HG02885 (cell line): Measurements from ENCODE around the gene MFF.
"Not testable (repeated sequence)": the region's sequence is repeated elsewhere in the genome, so short reads cannot be mapped to it uniquely, and the experiment has no call there.

Experiments
- ATAC-seq: cut with Tn5 transposase; IDR thresholded peaks from one replicate; pipeline ENCODE4 v1.9.1; 2021; ENCODE audit warnings: mild to moderate bottlenecking; ENCODE audit not compliant: unreplicated experiment, poor library complexity

Gene MFF

DNA sequence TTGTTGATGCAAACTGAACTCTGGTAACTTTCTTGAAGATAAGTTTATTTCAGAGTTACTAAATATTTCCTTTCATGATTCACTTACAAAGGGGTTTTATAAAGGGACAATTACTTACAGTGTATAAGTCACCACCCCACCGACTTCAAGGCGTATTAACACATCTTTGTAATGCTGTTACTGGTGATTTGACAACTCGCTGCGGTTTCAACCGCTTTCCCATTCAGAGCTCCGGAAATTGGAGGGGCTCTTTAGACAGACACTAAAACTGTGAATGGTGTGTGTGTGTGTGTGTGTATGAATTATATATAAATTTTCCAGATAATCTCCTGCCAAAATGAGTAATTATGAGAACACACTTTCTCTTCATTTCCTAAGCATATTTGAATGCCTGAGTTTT lies 49.1 kb downstream of the MFF start:
- ATAC-seq: peak; percentile 81

DNA sequence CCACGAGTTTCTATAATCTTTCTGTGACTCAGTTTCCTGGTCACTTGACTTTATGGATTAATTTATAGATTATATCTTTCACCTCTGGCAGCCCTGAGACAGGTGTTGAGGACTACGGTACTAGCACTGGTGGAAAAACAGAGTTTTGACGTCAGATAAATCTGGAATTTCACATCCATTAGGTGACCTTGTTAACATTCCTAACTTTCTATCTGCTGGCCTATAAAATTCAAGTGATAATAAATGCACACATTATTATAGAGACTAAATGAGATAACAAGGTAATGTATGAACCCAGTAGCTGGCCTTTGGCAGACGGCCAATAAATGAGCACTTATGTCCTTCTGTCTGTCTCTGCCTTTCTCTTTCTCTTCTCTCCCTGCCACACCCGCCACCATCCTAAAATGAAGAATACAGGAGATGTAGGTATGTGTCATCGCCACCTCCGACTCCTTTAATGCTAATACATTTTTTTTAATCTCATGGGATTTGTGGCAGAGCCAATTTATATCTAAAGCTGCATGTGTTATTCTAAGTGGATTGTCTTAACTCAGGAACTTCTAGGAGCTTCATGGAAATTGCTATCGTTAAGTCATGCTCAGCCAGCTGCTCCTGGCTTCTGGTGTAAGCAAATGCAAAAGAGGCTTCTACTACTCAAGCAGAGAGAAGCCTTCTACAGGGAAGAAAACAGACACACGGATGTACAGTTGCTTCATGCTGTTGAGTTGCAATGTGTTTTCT lies 51.8 kb downstream of the MFF start:
- ATAC-seq: no peak

DNA sequence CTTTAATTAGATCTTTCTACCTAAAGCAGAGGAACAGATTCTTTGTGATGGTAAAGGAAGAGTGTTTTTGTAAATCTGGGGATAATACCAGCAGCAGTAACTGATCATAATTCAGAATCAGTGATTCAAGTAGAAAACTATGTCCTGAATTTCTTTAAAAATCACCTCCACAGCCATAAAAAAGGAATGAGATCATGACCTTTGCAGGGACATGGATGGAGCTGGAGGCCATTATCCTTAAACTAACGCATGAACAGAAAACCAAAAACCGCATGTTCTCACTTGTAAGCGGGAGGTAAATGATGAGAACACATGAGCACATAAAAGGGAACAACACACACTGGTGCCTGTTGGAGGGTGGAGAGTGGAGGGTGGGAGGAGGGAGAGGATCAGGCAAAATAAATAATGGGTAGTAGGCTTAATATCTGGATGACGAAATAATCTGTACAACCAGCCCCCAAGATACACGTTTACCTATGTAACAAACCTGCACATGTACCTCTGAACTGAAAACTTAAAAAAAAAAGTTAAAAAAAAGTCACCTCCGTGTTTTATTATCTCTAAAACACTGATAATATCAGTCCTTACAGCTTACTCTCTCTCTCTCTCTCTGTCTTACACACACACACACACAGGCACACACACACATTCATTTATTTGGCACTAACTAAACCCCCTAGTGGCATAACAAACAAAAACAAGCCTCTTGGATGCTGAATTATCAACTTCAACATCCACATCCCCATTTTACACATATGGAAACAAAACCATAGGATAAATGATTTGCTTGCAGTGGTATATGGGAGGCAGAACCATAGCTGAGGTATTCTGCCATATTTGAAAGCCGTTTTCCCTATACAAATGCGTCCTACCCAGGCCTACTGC lies 52.7 kb downstream of the MFF start:
- no peak for ATAC-seq

DNA sequence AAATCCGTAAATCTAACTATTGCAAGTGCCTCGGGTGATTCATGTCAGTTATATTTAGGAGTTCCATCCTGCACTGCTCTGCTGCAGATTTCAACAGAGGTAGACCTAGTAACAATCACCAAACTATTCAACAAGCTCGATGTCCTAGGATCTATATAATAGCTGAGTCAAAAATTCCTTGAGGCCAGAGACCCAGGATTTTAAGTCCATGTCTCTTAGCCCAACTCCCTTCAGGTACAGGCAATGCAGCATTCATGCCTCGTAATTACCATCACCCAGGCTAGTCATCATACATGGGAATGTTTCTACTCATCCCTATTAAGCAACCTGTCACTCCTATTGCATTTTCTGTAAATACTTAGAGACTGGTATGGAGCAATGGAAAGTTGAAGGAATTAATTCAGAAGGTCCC lies 53.3 kb downstream of the MFF start:
- no peak for ATAC-seq

DNA sequence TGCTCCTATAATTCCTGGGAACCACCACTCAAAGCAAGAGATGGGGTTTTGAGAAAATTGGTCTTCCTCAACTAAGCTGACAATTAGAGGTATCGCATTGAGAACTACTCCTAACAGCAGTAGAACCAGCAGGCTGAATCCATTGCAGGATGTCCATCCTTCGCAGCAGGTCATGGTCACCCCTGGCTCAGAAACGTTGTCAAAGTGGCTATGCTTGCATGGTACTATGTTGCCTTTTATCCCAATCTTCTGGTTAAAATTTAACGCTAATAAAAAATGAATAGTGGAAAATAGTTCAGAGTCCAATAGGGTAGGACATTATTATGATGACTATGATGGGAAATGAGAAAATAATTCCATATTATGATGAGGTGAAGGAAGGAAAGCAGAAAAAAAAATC lies 54.0 kb downstream of the MFF start, which contains the start of gene TM4SF20:
TM4SF20 (minus strand) TSS at position 212 of the 400 bp plus-strand sequence; CDS start at position 174, 38 bp downstream.
- ATAC-seq: no peak

DNA sequence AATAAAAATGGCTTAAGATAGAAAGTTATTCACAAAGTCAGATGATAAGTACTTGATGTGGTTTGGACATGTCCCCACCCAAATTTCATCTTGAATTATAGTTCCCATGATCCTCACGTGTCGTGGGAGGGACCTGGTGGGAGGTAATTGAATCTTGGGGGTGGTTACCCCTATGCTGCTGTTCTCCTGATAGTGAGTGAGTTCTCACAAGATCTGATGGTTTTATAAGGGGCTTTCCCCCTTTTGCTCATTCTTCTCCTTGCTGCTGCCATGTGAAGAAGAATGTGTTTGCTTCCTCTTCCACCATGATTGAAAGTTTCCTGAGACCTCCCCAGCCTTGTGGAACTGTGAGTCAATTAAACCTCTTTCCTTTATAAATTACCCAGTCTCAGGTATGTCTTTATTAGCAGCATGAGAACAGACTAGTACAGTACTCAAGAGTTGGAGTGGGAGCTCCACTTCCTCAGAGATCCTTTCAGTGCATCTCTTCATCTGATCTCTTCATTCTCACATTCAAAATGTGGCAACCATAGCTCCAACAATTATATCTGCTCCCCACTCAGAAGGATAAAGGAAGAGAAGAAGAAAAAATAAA lies 57.3 kb downstream of the MFF start:
- not testable (repeated sequence) for ATAC-seq

DNA sequence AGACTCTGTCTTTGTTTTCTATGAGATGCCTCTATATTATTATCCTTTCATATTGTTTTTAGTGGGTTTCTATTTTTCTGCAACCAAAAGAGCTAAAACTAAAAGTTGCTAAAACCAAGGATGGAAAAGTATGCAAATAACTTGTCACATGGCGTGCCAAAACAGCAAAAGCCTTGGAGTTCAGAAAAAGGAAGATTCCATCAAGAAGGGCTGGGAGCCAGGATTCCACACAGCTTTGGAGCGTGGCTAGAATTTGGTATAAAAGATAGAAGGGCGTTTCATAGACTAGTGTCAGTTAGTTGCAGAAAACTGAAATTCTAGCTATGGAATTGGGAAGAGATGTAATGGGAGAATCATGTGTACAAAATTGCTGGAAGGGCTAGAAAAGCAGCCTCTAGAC lies 58.6 kb downstream of the MFF start:
- ATAC-seq: no peak

DNA sequence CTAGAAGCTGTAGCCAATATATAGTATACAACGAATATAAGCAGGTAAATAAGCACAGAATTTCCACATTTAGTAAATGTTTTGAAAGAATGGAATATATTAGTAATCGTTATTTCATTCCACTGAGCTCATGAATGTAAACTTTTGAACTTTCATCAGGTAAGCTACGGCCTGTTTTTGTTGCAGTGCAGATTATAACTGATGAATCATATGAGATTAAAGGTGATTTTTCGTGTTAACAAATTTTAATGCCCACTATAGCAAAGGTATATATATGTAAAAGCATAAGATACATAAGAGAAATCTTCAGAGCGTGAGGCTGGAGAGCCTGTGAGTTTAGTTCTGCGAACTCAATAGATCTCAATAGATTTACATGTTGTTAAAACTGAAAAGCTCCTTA lies 61.6 kb downstream of the MFF start:
- no peak for ATAC-seq

DNA sequence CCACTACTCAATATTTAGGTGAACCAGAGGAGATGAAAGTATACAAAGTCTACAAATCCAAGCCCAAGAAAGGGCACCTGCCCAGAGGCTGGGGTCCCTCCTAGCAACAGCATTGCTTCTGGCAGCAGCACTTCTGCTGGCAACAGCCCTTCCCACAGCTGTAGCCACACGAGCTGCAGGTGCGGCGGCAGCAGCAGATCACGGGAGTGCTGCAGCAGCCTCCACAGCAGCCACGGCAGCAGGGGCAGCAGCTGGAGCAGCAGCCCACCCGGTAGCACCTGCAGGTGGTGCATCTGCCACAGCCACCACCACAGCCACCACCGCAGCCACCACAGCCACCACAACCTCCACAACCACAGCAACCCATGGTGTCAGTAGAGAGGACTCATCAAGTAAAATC lies 62.5 kb downstream of the MFF start, which contains the start of gene SCYGR1:
SCYGR1 (minus strand) TSS at position 367 of the 400 bp plus-strand sequence; CDS start at position 367, 0 bp downstream.
- not testable (repeated sequence) for ATAC-seq

DNA sequence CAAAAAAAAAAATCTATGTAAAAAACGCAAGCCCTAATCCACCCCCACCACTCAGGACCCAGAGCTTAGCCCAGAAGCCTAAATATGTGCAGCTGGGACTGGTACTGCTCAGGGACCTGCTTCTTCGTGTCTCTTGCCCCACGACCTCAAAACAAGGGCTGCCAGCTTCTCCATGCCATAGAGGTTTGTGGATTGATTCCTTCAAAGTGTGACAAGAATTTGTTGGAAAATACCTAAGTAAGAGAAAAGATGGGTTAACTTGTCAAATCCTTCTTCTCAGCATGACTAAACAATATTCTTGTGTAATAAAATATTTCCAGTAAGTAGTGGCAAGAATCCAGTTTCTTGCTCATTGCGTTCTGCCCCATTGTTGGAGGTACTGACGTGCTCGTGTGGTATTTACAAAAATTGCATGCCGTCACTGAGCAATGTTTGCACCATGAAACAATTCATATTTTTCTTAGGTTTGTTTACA lies 63.5 kb downstream of the MFF start:
- no peak for ATAC-seq

DNA sequence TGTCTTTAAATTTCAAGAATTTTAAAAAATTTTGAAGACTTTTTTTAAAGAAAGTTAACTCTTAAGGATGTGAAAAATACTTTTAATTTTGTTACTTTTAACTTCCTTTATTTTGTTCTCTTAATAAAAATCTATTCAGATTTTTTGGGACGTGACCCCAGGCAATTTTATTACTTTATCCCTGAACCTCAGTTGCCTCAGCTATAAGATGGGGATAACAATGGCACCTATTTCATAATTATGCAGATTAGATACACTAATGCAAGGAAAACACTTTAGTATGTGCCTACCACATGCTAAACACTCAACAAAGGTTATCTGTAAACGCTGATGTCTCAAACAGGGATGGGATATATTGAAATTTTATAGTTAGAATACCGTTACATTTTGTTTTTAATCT lies 64.2 kb downstream of the MFF start:
- no peak for ATAC-seq

DNA sequence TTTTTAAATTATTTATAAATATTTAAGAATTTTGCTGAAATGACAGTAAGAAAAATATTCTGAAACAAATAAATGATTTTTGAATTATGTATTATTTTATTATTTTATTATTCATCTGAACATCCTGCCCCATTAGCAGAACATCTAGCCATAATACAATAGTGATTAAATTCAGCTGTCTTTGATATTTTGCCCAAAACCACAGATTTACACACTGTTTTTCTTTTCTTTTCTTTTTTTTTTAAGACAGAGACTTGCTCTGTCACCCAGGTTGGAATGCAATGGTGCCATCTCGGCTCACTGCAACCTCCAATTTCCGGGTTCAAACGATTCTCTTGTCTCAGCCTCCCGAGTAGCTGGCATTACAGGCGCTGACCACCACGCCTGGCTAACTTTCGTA lies 64.6 kb downstream of the MFF start:
- no peak for ATAC-seq

DNA sequence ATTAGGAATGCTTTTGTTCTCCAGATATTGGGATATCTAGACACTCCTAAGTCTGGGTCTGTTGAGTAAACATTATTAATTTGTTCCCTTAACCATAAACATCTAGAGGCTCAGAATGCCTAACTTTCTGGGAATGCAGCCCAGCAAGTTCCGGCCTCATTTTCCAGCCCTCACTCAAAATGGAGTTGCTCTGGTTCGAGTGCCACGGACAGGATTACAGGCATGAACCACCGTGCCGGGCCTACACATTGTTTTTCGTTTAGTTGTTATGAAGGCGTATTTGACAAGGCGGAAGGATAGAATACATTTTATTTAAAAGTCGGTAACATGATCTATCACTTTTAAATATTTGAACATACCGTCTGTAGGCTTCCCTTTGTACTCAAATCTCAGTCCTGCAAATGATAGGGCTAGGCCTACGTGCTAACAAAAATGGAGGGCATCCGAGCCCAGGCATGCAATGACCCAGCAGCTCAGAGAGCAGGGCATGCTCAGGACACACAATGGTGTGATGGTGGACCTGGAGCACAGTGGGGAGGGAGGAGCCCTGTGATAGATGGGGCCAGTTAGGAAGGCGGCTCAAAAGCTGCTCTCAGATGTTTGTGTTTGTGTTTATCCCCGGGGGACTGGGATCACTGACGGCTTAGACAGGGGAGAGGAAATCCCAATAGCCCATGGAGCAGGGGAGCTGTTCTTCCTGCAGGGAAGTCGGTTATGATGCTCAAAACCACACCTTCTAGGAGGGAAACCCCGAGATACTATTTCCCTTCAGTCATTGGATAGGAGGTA lies 65.6 kb downstream of the MFF start:
- no peak for ATAC-seq

DNA sequence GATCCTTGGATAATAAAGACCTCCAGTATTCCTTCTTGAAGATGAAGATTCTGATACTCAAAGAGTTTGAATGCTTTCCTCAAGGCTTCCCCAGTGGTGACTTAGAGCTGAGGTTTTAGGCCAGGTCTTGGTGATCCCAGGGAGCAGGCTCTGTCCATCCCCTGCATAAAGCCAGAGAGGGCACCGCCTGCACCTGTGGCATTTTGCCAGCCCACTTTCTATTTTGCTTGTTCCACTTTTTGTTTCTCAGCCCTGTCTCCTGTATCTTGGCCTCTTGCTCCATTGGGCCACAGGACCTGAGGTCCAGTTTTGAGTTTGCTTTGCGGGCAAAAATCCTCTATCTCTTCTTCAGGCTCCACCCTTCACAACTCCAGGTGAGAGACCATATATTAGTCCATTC lies 69.3 kb downstream of the MFF start:
- no peak for ATAC-seq

DNA sequence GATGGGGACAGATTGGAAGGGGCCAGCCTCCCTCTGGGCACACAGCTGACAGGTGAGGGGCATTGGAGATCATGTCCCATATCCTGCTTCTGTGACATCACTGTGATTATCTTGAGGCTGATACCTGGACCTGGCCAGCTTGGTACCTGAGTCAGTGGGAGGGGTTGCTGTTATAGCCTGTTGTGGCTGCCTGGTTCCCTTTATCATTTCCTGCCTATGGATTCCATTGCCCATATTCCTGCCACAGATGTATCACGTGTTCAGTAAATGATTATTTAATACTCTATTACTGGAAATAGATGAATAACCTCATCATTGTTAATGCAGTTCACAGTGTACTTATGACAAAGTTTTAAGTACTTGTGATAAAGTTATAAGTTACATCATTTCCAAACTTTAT lies 70.5 kb downstream of the MFF start:
- ATAC-seq: no peak

DNA sequence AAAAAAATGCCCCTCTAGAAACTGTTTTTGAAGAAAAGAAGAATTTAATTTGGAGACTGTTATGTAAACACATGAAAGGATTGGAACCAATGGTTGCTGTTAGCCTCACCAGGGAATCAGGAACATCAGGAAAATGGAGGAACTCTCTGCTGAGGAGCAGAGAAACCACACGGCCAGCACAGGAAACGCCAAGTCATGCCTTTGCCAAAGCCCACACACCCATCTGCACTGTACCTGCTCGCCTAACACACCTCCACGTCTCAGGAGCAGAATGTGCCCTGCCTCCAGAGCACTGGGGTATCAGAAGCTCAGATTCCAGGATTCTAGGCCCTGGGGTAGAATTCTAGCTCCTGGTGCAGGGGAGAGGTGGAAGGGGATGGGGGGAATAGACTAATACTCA lies 72.5 kb downstream of the MFF start:
- no peak for ATAC-seq

DNA sequence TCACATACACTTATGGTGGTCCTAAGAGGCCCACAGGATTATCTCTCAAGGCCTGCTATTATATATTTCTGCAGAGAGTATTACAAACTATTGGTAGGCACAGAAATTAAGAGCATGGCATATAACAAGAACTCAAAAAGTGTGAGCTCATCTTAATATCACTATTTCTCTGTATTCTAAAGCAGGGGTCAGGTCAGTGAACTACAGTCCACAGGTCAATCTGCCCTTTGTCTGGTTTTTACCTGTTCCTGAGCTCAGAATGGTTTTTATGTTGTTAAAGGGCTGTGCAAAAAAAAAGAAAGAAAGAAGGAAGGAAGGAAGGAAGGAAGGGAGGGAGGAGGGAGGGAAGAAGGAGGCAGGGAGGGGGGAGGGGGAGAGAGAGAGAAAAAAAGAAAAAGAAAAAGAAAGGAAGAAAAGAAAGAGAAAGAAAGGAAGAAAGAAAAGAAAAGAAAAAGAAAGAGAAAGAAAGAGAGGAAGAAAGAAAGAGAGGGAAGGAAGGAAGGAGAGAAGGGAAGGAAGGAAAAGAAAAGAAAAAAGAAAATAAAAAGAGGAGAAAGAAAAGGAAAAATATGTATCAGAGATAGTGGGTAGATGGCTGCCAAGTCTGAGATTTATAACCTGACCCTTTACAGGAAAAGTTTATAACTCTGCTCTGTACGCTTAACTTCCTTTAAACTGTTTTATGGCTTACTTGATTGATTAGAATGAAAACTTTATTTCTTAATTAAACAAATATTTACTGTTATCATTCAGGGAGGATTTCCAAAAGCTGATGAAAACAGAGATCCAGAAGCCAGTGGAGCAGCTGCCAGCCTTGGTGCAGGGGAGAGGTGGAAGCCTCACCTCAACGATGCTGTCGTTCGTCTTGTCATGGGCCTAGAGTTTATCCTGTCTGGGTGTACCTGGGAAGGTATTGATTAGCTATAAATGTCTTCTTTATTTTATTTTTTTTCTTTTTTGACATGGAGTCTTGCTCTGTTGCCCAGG lies 73.9 kb downstream of the MFF start:
- no peak for ATAC-seq

DNA sequence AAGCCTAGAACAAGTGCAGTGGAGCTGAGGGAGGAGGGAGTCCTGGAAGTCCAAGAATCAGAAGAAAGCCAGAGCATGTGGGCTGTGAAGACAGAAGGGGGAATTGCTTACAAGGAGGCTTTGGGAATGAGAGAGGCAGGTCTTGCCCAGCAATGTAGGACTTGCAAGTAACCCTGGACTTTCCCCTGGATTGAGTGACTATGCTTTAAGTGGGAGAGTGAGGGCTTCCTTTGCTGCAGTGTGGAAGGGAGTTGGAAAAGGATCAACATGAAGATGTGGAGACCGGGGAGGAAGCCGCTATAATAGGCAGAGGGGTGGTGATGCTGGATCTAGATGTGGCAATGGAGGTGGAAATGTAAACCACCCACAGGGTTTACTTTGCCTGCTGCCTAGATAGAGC lies 76.5 kb downstream of the MFF start:
- ATAC-seq: no peak

DNA sequence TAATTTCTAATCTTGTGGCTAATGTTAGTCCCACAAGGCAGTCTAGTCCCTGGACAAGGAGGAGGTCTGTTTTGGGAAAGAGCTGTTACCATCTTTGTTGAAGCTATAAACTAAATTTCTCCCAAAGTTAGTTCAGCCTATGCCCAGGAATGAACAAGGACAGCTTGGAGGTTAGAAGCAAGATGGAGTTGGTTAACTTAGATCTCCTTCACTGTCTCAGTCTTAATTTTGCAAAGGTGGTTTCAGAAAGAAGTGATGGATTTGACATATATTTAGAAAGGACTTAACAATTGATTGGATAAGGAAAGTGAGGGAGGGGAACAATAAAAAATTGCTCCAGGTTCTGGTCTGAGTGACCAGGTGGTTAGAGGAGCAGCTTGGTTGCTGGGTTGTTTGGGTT lies 77.3 kb downstream of the MFF start:
- no peak for ATAC-seq
